ENCODE data around the gene ANKRD11.
"Not testable (repeated sequence)": the region's sequence is repeated elsewhere in the genome, so short reads cannot be mapped to it uniquely, and the experiment has no call there.

Gene ANKRD11

DNA sequence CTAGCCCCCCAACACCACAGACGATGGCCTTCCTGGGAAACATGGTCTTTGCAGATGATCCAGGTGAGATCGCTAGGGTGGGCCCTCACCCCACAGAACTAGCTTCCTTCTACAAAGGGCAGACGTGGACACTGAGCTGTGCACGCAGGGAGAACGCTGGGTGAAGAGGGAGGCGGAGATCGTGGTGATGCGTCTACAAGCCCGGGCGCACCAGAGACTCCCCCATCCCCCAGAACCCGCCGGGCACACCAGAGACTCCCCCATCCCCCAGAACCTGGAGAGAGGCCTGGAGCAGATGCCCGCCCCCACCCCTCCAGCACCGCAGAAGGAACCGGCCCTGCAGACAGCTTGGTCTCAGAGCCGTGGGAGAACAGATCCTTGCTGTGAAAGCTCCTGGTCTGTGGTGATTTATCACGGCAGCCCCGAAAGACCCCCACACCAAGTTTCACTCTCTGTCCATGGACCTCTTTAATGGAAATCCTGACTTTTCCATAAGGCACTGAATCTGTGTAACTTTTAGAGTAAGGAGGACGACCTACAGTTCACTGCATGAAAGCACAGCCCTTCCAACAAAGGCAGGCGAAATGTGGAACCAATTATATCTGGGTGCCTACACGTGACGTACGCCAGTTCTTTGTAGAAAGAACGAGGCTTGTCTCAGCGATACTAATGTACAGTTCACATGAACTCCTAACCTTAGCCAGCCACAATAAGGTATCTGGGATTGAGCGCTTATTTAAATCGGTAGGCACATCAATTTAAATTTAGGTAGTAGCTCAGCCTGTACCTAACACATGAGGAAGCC, 88.5 kb downstream of the ANKRD11 start:
- DNase-seq, result no peak

DNA sequence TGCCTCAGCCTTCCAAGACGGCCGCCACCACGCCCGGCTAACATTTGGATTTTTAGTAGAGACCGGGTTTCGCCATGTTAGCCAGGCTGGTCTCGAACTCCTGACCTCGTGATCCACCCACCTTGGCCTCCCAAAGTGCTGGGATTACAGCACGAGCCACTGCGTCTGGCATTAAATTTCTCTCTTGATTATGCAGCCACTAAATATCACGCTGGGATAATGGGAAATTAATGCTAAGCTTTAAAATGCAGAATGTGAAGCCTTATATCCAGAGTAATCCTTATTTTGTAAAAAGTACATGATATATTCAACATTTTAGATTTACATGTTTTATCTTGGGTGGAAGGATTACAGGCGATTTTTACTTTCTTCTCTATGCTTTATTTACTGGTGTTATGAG, 89.2 kb downstream of the ANKRD11 start:
- no peak for DNase-seq

- no peak for DNase-seq
Observed at GRCh38 chr16:89400740-89401139, 89.6 kb downstream of the ANKRD11 start.

GRCh38 chr16:89398924-89399323, 91.4 kb downstream of the ANKRD11 start:
- DNase-seq, result no peak

DNA sequence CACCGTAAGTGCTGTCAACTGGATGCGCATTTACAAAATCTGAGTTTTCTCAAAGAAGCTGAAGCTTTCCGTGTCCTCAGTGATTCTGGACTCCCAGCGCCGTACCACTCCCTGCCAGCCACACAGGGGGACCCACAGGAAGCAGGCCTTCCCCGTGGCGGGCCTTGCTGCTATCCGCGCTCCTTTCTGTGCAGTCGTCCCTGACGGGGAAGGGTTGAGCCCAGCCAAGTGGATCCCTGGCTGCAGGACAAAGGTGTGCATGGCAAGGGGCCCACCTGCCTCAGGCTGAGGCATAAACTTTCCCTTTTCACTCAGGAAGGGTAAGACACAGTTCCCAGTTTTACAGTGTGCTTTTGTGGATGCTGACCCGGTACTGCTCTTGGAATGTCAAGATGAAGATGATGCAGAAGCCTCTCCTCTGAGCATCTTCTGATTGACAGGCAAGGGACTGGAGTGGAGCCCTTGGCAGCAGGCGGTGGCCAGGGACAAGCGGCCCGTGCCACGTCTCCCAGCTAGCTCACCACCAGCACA, 93.0 kb downstream of the ANKRD11 start:
- no peak for DNase-seq

GRCh38 chr16:89396156-89396555, 94.2 kb downstream of the ANKRD11 start:
- no peak for DNase-seq

- peak; percentile 80 for DNase-seq
Observed at GRCh38 chr16:89395150-89396142, 94.9 kb downstream of the ANKRD11 start.

DNA sequence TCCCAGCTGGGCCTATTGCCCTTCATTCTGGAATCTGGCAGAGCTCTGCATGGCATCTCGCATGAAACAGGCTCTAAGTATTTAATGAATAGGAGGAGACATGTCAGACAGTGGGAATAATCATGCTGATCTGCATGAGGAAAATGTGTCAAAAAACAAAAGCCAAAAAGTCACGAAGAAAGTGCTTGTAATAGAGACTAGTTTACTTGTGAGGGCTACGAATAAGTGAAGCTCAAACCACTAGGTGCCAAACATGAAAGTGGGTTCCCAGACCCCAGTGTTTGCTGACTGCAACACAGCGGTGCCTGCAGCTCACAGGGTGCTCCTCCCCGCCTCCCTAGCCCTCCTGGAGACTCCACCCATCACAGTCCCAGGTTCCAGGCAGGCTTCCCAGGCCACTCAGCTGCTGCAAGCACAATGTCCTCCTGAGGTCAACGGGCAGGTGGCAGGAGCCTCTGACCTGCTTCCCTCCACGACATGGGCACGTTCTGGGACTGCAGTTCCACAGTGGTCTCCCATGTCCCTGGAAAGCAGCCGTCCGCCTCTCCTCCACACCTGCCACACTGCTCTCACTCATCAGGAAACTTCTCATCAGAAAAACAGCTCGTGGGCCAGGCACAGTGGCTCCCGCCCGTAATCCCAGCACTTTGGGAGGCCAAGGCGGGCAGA, 96.5 kb downstream of the ANKRD11 start:
- DNase-seq, result no peak

- no peak for DNase-seq
Observed at GRCh38 chr16:89392881-89393737, 97.3 kb downstream of the ANKRD11 start.

DNA sequence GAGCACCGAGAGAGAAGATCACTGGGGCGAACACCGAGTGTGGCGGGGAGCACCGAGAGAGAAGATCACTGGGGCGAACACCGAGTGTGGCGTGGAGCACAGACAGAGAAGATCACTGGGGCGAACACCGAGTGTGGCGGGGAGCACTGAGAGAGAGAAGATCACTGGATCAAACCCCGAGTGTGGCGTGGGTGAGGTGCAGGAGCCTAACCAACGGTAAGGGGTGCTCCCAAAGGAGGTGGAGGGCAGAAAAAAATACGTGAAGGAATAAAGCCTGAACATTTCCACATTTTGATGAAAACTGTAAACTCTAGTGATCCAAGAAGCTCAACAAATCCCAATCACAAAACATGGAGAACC, 100.2 kb downstream of the ANKRD11 start:
- not testable (repeated sequence) for DNase-seq

DNA sequence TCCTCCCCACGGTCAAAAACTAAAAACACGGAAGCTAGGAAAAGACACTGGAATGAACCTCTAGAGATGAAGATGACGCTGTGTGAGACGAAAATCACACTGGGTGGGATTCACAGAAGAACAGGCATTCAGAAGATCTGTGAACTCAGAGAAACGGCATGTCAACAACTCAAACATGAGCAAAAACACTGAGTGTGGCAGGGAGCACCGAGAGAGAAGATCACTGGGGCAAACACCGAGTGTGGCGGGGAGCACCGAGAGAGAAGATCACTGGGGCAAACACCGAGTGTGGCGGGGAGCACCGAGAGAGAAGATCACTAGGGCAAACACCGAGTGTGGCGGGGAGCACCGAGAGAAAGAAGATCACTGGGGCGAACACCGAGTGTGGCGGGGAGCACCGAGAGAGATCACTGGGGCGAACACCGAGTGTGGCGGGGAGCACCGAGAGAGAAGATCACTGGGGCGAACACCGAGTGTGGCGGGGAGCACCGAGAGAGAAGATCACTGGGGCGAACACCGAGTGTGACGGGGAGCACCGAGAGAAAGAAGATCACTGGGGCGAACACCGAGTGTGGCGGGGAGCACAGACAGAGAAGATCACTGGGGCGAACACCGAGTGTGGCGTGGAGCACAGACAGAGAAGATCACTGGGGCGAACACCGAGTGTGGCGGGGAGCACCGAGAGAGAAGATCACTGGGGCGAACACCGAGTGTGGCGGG, 100.7 kb downstream of the ANKRD11 start:
- not testable (repeated sequence) for DNase-seq

DNA sequence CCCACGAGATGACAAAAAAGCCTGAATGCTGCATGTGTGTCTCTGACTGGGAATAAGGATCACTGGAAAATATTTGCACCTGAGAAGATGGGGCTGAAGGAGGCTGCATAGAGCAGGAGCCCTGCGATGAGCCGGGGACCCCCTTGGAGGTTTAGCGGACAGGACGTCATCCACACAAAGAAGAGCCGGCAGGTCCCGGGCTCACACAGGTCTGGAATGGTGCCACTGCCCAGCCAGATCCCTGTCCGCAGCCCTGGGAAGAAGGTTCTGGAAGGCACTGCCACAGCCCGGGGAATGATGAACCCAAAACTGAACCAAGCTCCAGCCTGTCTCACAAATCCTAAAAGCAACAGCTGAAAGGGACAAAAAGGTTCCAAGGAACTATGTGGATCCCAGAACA, 101.8 kb downstream of the ANKRD11 start:
- no peak for DNase-seq

DNA sequence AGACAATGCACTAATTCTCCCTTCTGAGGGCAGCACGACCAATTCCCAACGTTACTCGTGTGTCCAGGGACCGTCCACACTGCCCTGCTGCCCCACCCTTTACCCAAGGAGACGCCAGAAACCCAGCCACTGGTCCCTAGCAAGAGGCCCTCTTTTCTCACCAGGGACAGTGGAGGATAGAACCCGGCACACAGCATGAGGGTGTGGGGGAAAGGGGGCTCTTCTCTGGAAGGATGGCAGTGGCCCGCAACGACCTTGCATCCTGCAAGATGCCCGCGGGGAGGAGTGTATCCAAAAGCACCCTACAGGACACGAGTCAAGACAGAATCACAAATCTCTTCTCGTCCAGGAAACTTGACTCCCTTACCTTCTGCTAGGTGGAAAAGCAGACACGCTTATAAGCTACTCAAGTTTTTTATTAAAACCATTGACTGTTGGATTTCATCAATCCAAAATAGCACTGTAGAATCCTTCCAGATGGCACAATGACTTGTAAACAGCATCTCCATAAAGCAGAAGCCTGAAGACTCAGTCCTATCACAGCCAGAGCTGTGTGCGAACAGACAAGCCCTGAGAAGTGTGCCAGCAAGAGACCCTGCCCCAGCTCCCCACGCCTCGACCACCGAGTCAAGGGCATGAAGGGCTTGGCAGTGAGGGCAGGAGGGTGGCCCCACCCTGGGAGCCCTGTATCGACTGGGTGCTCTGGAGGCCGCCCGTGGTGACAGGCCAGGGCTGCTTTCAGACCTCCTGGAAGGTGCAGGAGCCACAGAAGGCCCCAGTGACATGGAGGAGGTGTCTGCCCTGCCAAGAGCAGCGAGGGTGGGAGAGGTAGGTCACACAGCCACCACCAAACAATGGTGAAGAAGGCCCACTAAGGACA, 103.8 kb downstream of the ANKRD11 start:
- DNase-seq, result no peak

DNA sequence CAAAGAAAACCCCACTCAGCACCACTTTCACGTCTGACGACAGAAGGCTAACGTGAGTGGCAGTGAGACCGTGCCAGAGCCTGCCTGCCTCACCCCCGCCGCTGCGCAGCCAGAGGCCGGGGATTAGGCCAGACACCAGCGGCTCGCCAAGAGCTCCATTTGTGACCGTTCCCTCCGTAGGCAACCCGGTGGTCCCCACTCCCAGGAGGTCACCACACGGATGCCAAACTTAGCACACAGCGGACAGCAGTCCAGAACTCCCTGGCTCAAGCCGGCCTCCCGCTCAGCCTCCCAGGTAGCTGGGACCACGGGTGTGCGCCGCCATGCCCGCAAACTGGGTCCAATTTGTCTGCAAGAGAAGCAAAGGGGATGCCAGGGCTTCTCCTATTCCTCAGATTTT, 104.6 kb downstream of the ANKRD11 start:
- DNase-seq, result no peak

GRCh38 chr16:89384282-89384681, 106.1 kb downstream of the ANKRD11 start:
- no peak for DNase-seq

DNA sequence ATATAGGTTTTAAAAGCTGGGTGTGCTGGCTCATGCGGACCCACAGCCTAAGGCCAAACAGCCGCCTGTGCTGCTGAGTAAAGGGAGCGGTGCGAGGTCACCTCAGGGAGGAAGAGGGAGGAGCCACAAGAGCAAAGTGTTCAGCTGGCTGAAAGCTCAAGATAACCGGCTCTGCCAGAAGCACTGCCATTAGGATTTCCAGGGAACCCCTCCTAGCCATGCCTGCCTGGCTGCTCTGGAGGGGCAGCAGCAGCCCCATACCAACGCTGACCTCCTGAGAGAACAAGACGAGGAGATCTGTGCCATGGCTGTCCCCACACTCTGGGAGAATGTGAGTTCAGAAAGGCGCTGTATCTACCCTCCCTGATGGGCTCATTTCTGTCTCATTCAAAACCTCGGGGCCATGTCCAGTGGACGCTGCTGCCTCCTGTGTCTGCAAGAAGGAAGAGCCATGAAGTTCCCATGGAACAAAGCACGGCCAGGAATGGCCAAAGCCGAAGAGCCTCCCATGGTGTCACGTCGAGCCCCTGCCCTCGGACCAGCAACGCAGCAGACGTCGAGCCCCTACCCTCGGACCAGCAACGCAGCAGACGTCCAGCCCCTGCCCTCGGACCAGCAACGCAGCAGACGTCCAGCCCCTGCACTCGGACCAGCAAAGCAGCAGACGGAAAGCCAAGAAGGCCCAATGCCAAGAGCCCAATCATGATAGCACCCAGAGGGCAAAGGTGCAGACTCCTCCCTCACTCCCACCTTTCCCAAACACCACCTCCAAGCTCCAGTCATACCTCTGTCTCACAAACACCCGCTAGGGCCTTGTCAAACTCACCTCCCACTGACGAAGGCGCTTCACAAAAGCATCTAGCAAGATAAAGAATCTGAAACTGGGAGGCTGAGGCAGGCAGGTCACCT, 107.0 kb downstream of the ANKRD11 start:
- no peak for DNase-seq

DNA sequence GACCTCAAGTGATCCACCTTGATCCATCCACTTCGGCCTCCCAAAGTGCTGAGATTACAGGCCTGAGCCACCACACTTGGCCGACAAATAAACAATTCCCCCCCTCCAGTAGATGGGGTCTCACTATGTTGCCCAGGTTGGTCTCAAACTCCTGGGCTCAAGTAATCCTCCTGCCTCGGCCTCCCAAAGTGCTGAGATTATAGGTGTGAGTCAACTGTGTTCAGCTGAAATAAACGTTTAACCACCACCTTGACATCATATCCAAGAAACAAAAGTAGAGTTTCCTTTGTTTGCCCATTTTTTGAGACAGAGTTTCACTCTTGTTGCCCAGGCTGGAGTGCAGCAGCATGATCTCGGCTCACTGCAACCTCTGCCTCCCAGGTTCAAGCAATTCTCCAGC, 107.8 kb downstream of the ANKRD11 start:
- not testable (repeated sequence) for DNase-seq

GRCh38 chr16:89381788-89382187, 108.6 kb downstream of the ANKRD11 start:
- DNase-seq, result no peak

DNA sequence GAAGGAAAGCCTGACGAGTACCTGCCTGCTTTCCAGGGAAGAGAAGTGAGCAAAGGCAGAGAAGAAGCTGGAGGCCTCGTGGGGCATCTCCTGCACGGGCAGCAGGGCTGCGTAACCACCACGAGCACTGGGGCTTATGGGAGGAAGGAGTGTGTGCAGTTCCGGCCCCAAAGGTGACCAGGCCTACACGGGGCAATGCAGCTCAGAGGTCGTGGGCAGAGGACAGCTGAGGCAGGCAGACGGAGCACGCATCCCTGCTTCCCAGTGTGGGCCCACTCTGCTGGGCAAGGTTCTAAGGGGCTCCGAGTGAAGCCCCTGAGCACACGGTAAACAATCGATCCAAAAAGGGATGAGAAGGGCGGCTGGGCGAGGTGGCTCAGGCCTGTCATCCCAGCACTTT, 109.7 kb downstream of the ANKRD11 start:
- DNase-seq, result no peak
